Astrocyte of the spinal cord (primary cell): Measurements from ENCODE around the gene TMEM38A.

ENCODE experiments used
- DNase-seq: peaks from one replicate; pipeline ENCODE4 v3.0.0; 2011; ENCODE audit warnings: low read depth, low spot score
- H3K4me3 ChIP-seq: 2 replicates; pipeline ENCODE4 v1.5.1; 2011; ENCODE audit warnings: low read depth, mild to moderate bottlenecking, low read length, moderate library complexity
- CTCF ChIP-seq: IDR thresholded peaks from 2 replicates; pipeline ENCODE4 v1.5.1; 2012; ENCODE audit warnings: low read depth, mild to moderate bottlenecking, low read length, inconsistent platforms
- in situ Hi-C: cut with HindIII; loops from 2 replicates; pipeline ENCODE4 v1.10.0; 2017; ENCODE audit warnings: low sequenced_read_pairs

The TMEM38A gene

GRCh38 chr19:16625163-16625958 lies 35.6 kb upstream of the TMEM38A start:
- H3K4me3 ChIP-seq = no peak overlapping the region
- in situ Hi-C loops = no loop called here
- DNase-seq = no peak
- no peak for TF ChIP-seq CTCF

- no peak for TF ChIP-seq CTCF
- DNase-seq = no peak
- H3K4me3 ChIP-seq = peak overlapping the region; percentile 96
- in situ Hi-C loops = no loop called here
Measured at GRCh38 chr19:16626796-16627192, 34.1 kb upstream of the TMEM38A start.

- no peak for TF ChIP-seq CTCF
- in situ Hi-C loops = no loop called here
- H3K4me3 ChIP-seq = peak overlapping the region; percentile 96
- no peak for DNase-seq
Measured at GRCh38 chr19:16627193-16627927, 33.6 kb upstream of the TMEM38A start.

GRCh38 chr19:16627928-16628182 lies 33.1 kb upstream of the TMEM38A start:
- in situ Hi-C loops = no loop called here
- DNase-seq = no peak
- H3K4me3 ChIP-seq = peak overlapping the region; percentile 96
- TF ChIP-seq CTCF = no peak

- DNase-seq = peak; percentile 93
- in situ Hi-C loops = no loop called here
- no peak for TF ChIP-seq CTCF
- H3K4me3 ChIP-seq = peak within 1 kb of the TSS; percentile 96
Measured at GRCh38 chr19:16628183-16628983, 32.6 kb upstream of the TMEM38A start, which contains the start of gene MED26. Gene MED26, minus strand, starts transcription at chr19:16628204. Its CDS starts 261 bp downstream, at chr19:16627943.

GRCh38 chr19:16628984-16629691 lies 31.8 kb upstream of the TMEM38A start:
- peak overlapping the region; percentile 91 for H3K4me3 ChIP-seq
- in situ Hi-C loops = no loop called here
- no peak for TF ChIP-seq CTCF
- DNase-seq = peak; percentile 29
